PFSK-1 (cell line): ENCODE measurements around the gene NRIP1.

Experiments
- FOXP2 ChIP-seq: optimal IDR thresholded peaks from 2 replicates; pipeline ENCODE3; 2011; ENCODE audit warnings: borderline replicate concordance, control low read depth, inconsistent platforms; ENCODE audit not compliant: insufficient read depth; ENCODE audit errors: extremely low read length, extremely low read depth
- POLR2AphosphoS5 ChIP-seq: IDR thresholded peaks from 2 replicates; pipeline ENCODE4 v1.6.1; 2012; ENCODE audit warnings: low read depth, mild to moderate bottlenecking, control low read depth, low read length, moderate library complexity
- SIN3A ChIP-seq: IDR thresholded peaks from 2 replicates; pipeline ENCODE4 v1.6.1; 2012; ENCODE audit warnings: mild to moderate bottlenecking, low read length, moderate library complexity, borderline replicate concordance; ENCODE audit not compliant: insufficient read depth
- TAF1 ChIP-seq: IDR thresholded peaks from 2 replicates; pipeline ENCODE4 v1.6.1; 2012; ENCODE audit warnings: low read length, control low read depth, borderline replicate concordance; ENCODE audit not compliant: insufficient read depth
- TF ChIP-seq, protein P1 (sequence below), 2 experiments: IDR thresholded peaks; 2 replicates each; pipeline versions ENCODE4 v1.6.1 to v1.8.0; 2011 to 2012; ENCODE audit warnings: low read depth in 2 of 2, low read length in 2 of 2, control low read depth in 1 of 2, inconsistent platforms in 1 of 2, mild to moderate bottlenecking in 1 of 2, moderate library complexity in 1 of 2; ENCODE audit not compliant: insufficient read depth in 1 of 2

NRIP1 gene

GRCh38 chr21:14918527-14918926, 146.3 kb downstream of the NRIP1 start:
- TF ChIP-seq TAF1 (no peak), SIN3A (no peak), POLR2AphosphoS5 (no peak), FOXP2 (no peak)
- TF ChIP-seq, protein P1, sequence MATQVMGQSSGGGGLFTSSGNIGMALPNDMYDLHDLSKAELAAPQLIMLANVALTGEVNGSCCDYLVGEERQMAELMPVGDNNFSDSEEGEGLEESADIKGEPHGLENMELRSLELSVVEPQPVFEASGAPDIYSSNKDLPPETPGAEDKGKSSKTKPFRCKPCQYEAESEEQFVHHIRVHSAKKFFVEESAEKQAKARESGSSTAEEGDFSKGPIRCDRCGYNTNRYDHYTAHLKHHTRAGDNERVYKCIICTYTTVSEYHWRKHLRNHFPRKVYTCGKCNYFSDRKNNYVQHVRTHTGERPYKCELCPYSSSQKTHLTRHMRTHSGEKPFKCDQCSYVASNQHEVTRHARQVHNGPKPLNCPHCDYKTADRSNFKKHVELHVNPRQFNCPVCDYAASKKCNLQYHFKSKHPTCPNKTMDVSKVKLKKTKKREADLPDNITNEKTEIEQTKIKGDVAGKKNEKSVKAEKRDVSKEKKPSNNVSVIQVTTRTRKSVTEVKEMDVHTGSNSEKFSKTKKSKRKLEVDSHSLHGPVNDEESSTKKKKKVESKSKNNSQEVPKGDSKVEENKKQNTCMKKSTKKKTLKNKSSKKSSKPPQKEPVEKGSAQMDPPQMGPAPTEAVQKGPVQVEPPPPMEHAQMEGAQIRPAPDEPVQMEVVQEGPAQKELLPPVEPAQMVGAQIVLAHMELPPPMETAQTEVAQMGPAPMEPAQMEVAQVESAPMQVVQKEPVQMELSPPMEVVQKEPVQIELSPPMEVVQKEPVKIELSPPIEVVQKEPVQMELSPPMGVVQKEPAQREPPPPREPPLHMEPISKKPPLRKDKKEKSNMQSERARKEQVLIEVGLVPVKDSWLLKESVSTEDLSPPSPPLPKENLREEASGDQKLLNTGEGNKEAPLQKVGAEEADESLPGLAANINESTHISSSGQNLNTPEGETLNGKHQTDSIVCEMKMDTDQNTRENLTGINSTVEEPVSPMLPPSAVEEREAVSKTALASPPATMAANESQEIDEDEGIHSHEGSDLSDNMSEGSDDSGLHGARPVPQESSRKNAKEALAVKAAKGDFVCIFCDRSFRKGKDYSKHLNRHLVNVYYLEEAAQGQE (IDR thresholded peaks at IDR 0.05; ENCODE audit: insufficient read depth in 1 of 2, low read depth in 2 of 2, low read length in 2 of 2), result no peak

DNA sequence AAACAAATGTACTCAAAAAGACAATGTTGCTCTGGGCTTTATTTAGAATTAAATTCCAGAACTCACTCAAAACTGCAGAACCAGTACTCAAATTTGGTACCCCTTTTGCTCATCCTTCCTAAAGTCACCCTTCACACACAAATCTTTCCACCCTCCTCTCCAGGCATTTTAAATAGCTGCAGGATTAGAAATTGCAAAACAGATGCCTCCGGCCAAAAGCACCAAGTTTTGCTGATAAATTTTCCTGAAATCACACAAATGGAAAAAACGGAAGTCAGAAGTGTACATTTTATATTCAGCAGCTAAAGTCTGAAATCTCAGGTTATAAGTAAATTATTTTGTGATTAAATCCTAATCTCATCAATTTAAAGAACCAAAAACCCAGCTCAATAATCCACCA, 147.0 kb downstream of the NRIP1 start:
- TF ChIP-seq TAF1, result no peak
- TF ChIP-seq, protein P1 (IDR thresholded peaks at IDR 0.05; ENCODE audit: insufficient read depth in 1 of 2, low read depth in 2 of 2, low read length in 2 of 2), result no peak

DNA sequence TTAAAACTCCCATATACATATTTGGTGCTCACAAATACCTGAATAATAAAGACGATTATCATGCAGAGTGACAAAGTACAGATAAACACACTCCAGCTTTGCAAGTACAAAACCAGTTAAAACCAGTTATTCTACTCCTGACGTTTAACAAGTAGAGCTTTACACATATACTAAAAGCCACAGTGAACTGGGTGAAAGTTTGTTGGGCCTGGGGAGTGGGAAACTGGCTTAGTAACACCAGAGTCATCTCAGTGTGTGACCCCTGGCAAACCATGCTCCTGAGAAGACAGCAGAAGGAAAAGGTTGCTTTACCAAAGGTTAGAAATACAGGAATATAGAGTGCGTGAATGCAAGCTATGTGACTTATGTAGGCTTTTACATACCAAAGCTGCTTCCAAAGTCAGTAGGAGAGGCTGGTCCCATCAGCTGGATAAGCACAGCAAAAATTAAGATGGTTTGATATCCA, 148.1 kb downstream of the NRIP1 start:
- TF ChIP-seq FOXP2 (no peak), TAF1 (no peak), SIN3A (no peak), POLR2AphosphoS5 (no peak)
- TF ChIP-seq, protein P1 (IDR thresholded peaks at IDR 0.05; ENCODE audit: insufficient read depth in 1 of 2, low read depth in 2 of 2, low read length in 2 of 2), result no peak

GRCh38 chr21:14913638-14914037, 151.2 kb downstream of the NRIP1 start:
- TF ChIP-seq, protein P1 (IDR thresholded peaks at IDR 0.05; ENCODE audit: insufficient read depth in 1 of 2, low read depth in 2 of 2, low read length in 2 of 2), result no peak
- no peak for TF ChIP-seq FOXP2
- TF ChIP-seq TAF1, result no peak
- no peak for TF ChIP-seq POLR2AphosphoS5
- TF ChIP-seq SIN3A, result no peak

DNA sequence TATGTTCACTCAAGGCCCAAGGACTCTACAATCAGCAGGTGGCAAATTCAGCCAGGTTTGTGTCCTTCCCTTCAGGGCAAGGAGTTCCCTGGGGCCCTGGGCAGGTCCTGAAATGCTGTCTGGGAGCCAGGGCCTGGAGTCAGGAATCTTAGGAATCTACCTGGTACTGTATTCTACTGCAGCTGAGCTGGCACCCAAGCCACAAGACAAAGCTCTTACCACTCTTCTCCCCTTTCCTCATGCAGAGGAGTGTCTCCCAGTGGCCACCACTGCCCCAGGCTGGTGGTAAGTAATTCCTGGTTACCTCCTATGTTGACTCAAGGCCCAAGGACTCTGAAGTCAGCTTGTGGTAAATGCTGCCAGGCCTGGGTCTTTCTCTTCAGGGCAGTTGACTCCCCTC, 153.4 kb downstream of the NRIP1 start:
- TF ChIP-seq SIN3A (no peak), TAF1 (no peak), FOXP2 (no peak), POLR2AphosphoS5 (no peak)
- TF ChIP-seq, protein P1 (IDR thresholded peaks at IDR 0.05; ENCODE audit: insufficient read depth in 1 of 2, low read depth in 2 of 2, low read length in 2 of 2), result no peak
